ENCODE results near the gene NACC2. TPM values are rescaled to one million over a fixed set of nuclear protein-coding genes. Genes with fewer than 3 reads are reported as not detected.

Gene NACC2
- total and polyA plus RNA-seq, 4 donors, result 4.8 to 17.8 (median 8.8) TPM

DNA sequence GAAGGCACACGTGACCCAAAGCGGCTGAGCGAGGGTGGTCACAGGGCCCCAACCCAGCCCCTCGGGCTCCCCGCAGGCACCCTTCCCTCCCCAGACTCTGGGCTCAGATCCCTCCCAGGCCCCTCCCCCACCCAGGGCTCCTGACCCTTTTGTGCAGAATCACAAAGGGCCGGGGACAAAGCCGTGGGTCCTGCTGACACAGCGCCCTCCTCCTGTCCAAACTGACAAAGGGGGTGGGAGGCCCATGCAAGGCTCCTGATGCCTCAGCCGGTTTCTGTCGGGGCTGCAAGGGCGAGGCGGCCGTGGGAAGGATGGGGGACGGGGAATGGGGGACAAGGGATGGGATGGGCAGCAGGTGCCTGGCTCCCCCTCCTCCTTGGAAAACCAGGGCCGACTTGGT lies 90.4 kb downstream of the NACC2 start:
- H3K4me3 ChIP-seq (ENCODE audit: low read depth in 1 of 3, low read length in 3 of 3), result no peak overlapping the region
- no peak overlapping the region for H3K9ac ChIP-seq (ENCODE audit: low read depth in 1 of 2, low read length in 2 of 2)
- peaks cover 9 to 33% (median 22%) of the 10 kb centered on the region in 4 donors for H3K4me1 ChIP-seq (ENCODE audit: control insufficient read depth in 4 of 4, insufficient read depth in 4 of 4, low read length in 3 of 4)
- WGBS, result 84% methylated on average over 15 of the region's 15 CpGs
- H3K36me3 ChIP-seq (ENCODE audit: control insufficient read depth in 4 of 4, insufficient read depth in 3 of 4, low read depth in 1 of 4, low read length in 3 of 4), result peaks cover 0 to 2% (median 0%) of the 10 kb centered on the region in 4 donors
- H3K27ac ChIP-seq (ENCODE audit: low read depth in 1 of 2, low read length in 2 of 2), result no peak overlapping the region
- H3K27me3 ChIP-seq (ENCODE audit: control insufficient read depth in 4 of 4, insufficient read depth in 4 of 4, low read length in 3 of 4), result no peaks in the 10 kb centered on the region
- DNase-seq (ENCODE audit: low spot score), result no peak
- TF ChIP-seq HNF4G (IDR thresholded peaks at IDR 0.05), result no peak
- TF ChIP-seq FOXA1 (IDR thresholded peaks at IDR 0.05), result no peak
- TF ChIP-seq TAF1 (conservative IDR thresholded peaks at IDR 0.05), result no peak
- no peak for TF ChIP-seq SP1 (IDR thresholded peaks at IDR 0.05)
- no peak for TF ChIP-seq GABPA (IDR thresholded peaks at IDR 0.05 in 1 of 2, conservative IDR thresholded peaks at IDR 0.05 in 1 of 2)
- no peak for TF ChIP-seq RXRA (IDR thresholded peaks at IDR 0.05)
- no peak for TF ChIP-seq HNF4A (conservative IDR thresholded peaks at IDR 0.05)
- TF ChIP-seq, protein P1, sequence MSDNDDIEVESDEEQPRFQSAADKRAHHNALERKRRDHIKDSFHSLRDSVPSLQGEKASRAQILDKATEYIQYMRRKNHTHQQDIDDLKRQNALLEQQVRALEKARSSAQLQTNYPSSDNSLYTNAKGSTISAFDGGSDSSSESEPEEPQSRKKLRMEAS (IDR thresholded peaks at IDR 0.05), result no peak
- no peak for TF ChIP-seq YY1 (IDR thresholded peaks at IDR 0.05)
- no peak for TF ChIP-seq EGR1 (IDR thresholded peaks at IDR 0.05; ENCODE audit: low read depth in 2 of 2)
- TF ChIP-seq, protein P2, sequence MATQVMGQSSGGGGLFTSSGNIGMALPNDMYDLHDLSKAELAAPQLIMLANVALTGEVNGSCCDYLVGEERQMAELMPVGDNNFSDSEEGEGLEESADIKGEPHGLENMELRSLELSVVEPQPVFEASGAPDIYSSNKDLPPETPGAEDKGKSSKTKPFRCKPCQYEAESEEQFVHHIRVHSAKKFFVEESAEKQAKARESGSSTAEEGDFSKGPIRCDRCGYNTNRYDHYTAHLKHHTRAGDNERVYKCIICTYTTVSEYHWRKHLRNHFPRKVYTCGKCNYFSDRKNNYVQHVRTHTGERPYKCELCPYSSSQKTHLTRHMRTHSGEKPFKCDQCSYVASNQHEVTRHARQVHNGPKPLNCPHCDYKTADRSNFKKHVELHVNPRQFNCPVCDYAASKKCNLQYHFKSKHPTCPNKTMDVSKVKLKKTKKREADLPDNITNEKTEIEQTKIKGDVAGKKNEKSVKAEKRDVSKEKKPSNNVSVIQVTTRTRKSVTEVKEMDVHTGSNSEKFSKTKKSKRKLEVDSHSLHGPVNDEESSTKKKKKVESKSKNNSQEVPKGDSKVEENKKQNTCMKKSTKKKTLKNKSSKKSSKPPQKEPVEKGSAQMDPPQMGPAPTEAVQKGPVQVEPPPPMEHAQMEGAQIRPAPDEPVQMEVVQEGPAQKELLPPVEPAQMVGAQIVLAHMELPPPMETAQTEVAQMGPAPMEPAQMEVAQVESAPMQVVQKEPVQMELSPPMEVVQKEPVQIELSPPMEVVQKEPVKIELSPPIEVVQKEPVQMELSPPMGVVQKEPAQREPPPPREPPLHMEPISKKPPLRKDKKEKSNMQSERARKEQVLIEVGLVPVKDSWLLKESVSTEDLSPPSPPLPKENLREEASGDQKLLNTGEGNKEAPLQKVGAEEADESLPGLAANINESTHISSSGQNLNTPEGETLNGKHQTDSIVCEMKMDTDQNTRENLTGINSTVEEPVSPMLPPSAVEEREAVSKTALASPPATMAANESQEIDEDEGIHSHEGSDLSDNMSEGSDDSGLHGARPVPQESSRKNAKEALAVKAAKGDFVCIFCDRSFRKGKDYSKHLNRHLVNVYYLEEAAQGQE (IDR thresholded peaks at IDR 0.05), result no peak
- no peak for TF ChIP-seq NR2F2 (IDR thresholded peaks at IDR 0.05)
- TF ChIP-seq JUND (IDR thresholded peaks at IDR 0.05), result no peak
- TF ChIP-seq RAD21 (IDR thresholded peaks at IDR 0.05), result no peak
- TF ChIP-seq, protein P3, sequence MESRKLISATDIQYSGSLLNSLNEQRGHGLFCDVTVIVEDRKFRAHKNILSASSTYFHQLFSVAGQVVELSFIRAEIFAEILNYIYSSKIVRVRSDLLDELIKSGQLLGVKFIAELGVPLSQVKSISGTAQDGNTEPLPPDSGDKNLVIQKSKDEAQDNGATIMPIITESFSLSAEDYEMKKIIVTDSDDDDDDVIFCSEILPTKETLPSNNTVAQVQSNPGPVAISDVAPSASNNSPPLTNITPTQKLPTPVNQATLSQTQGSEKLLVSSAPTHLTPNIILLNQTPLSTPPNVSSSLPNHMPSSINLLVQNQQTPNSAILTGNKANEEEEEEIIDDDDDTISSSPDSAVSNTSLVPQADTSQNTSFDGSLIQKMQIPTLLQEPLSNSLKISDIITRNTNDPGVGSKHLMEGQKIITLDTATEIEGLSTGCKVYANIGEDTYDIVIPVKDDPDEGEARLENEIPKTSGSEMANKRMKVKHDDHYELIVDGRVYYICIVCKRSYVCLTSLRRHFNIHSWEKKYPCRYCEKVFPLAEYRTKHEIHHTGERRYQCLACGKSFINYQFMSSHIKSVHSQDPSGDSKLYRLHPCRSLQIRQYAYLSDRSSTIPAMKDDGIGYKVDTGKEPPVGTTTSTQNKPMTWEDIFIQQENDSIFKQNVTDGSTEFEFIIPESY (IDR thresholded peaks at IDR 0.05), result no peak
- TF ChIP-seq FOXA2 (IDR thresholded peaks at IDR 0.05), result no peak
- TF ChIP-seq, protein P4, sequence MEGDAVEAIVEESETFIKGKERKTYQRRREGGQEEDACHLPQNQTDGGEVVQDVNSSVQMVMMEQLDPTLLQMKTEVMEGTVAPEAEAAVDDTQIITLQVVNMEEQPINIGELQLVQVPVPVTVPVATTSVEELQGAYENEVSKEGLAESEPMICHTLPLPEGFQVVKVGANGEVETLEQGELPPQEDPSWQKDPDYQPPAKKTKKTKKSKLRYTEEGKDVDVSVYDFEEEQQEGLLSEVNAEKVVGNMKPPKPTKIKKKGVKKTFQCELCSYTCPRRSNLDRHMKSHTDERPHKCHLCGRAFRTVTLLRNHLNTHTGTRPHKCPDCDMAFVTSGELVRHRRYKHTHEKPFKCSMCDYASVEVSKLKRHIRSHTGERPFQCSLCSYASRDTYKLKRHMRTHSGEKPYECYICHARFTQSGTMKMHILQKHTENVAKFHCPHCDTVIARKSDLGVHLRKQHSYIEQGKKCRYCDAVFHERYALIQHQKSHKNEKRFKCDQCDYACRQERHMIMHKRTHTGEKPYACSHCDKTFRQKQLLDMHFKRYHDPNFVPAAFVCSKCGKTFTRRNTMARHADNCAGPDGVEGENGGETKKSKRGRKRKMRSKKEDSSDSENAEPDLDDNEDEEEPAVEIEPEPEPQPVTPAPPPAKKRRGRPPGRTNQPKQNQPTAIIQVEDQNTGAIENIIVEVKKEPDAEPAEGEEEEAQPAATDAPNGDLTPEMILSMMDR (IDR thresholded peaks at IDR 0.05; ENCODE audit: low read depth, low read length, missing input control), result no peak
- H3K9me3 ChIP-seq (ENCODE audit: control insufficient read depth in 4 of 4, low read length in 3 of 4), result no peaks in the 10 kb centered on the region

DNA sequence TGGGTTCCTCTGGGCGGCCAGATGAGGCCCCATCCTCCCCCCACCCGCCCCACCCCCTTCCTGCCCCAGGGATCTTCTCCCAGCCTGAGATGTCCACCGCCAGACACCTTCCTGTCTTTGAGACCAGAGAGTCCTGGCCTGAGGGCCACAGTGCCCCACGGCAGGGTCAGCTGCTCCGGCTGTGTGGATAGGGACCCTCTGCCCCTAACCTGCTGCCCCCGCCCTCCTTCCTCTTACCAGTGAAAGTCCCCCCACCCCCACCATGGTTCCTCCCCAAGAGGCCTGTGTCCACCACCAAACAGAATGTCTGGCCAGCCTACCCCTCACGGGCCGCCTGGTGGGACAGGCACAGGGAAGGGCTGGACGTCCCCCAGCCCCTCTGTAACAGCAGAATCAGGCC lies 90.9 kb downstream of the NACC2 start:
- H3K9ac ChIP-seq (ENCODE audit: low read depth in 1 of 2, low read length in 2 of 2), result no peak overlapping the region
- H3K27ac ChIP-seq (ENCODE audit: low read depth in 1 of 2, low read length in 2 of 2), result no peak overlapping the region
- WGBS, result 88% methylated on average over 9 of the region's 9 CpGs

More for the DNA sequence above, 90.9 kb downstream of the NACC2 start:
- DNase-seq (ENCODE audit: low spot score), result no peak
- Histone ChIP-seq H3K4me3 (ENCODE audit: low read depth in 1 of 3, low read length in 3 of 3) (no peak overlapping the region), H3K36me3 (ENCODE audit: control insufficient read depth in 4 of 4, insufficient read depth in 3 of 4, low read depth in 1 of 4, low read length in 3 of 4) (peaks cover 0 to 2% (median 0%) of the 10 kb centered on the region in 4 donors), H3K4me1 (ENCODE audit: control insufficient read depth in 4 of 4, insufficient read depth in 4 of 4, low read length in 3 of 4) (peaks cover 9 to 28% (median 19%) of the 10 kb centered on the region in 4 donors), H3K27me3 (ENCODE audit: control insufficient read depth in 4 of 4, insufficient read depth in 4 of 4, low read length in 3 of 4) (no peaks in the 10 kb centered on the region), H3K9me3 (ENCODE audit: control insufficient read depth in 4 of 4, low read length in 3 of 4) (no peaks in the 10 kb centered on the region)
- no peak for TF ChIP-seq HNF4G (IDR thresholded peaks at IDR 0.05)
- TF ChIP-seq FOXA2 (IDR thresholded peaks at IDR 0.05), result no peak
- TF ChIP-seq, protein P2 (IDR thresholded peaks at IDR 0.05), result no peak
- TF ChIP-seq, protein P1 (IDR thresholded peaks at IDR 0.05), result no peak
- TF ChIP-seq, protein P3 (IDR thresholded peaks at IDR 0.05), result no peak
- no peak for TF ChIP-seq RXRA (IDR thresholded peaks at IDR 0.05)
- no peak for TF ChIP-seq GABPA (IDR thresholded peaks at IDR 0.05 in 1 of 2, conservative IDR thresholded peaks at IDR 0.05 in 1 of 2)

All from liver (tissue), 9 donors.